Naive thymus-derived CD8-positive, alpha-beta T cell (primary cell): ENCODE data around the gene CD300H. TPM values are rescaled to one million over a fixed set of nuclear protein-coding genes. Genes with fewer than 3 reads are reported as not detected.

Experiments used
- polyA plus RNA-seq, 3 donors: library from polyadenylated mRNA; unstranded; fragments of 300-500 nt; fragmentation: Illumina TruSeq; gene quantifications; one replicate each; pipeline ENCODE4 v1.2.3, GENCODE V29; 2021
- total RNA-seq, 8 experiments: library from RNA in 2 of 8; stranded (reverse) in 2 of 8; gene quantifications; one replicate each; pipeline ENCODE4 v1.2.3 and lab custom pipeline; 2021 to 2026

The CD300H gene
- total and polyA plus RNA-seq, 5 experiments from 2014 or later: not detected

Other genes with a start within 250 kb of the CD300H start
- gene KIF19, start 241.3 kb downstream of the CD300H start, total RNA-seq: not detected
- gene KIF19, start 241.3 kb downstream of the CD300H start, polyA plus RNA-seq: 1 to 10 TPM in 1 of 3 donors, not detected in 2; 1.1 TPM
- gene BTBD17, start 205.6 kb downstream of the CD300H start, total RNA-seq: not detected
- not detected for gene BTBD17, start 205.6 kb downstream of the CD300H start, polyA plus RNA-seq
- not detected for gene GPR142, start 200.0 kb downstream of the CD300H start, total RNA-seq
- under 1 TPM in 1 of 3 donors, not detected in 2; 0.10 TPM for gene GPR142, start 200.0 kb downstream of the CD300H start, polyA plus RNA-seq
- not detected for gene GPRC5C, start 135.4 kb downstream of the CD300H start, total RNA-seq
- gene GPRC5C, start 135.4 kb downstream of the CD300H start, polyA plus RNA-seq: under 1 TPM in 1 of 3 donors, not detected in 2; 0.09 TPM
- gene CD300A, start 100.9 kb downstream of the CD300H start, total RNA-seq: 1 to 10 TPM; 5.9 to 6.3 TPM
- gene CD300A, start 100.9 kb downstream of the CD300H start, polyA plus RNA-seq: 10 to 100 TPM; 10.0 to 37.6 (median 14.1) TPM
- not detected for gene CD300LB, start 36.0 kb downstream of the CD300H start, total RNA-seq
- under 1 TPM in 1 of 3 donors, not detected in 2; 0.22 TPM for gene CD300LB, start 36.0 kb downstream of the CD300H start, polyA plus RNA-seq
- gene CD300C, start 21.4 kb downstream of the CD300H start, total RNA-seq: not detected
- under 1 TPM in 1 of 3 donors, not detected in 2; 0.11 TPM for gene CD300C, start 21.4 kb downstream of the CD300H start, polyA plus RNA-seq
- gene CD300LD, start 24.8 kb upstream of the CD300H start, total RNA-seq: not detected
- not detected for gene CD300LD, start 24.8 kb upstream of the CD300H start, polyA plus RNA-seq
- not detected for gene CD300E, start 56.2 kb upstream of the CD300H start, total RNA-seq
- gene CD300E, start 56.2 kb upstream of the CD300H start, polyA plus RNA-seq: under 1 TPM in 1 of 3 donors, not detected in 2; 0.06 TPM
- gene CD300LF, start 145.4 kb upstream of the CD300H start, total RNA-seq: under 1 TPM in 1 of 2 experiments, not detected in 1; 0.36 TPM
- not detected for gene CD300LF, start 145.4 kb upstream of the CD300H start, polyA plus RNA-seq
- gene RAB37, start 169.7 kb upstream of the CD300H start, total RNA-seq: 10 to 100 TPM; 34.0 to 35.9 TPM
- gene RAB37, start 169.7 kb upstream of the CD300H start, polyA plus RNA-seq: 100 to 1,000 TPM in 1 of 3 donors, 10 to 100 TPM in 2; 55.3 to 108 (median 76.0) TPM
- gene NHERF1, start 181.1 kb upstream of the CD300H start, total RNA-seq: 100 to 1,000 TPM; 158 to 164 TPM
- gene NHERF1, start 181.1 kb upstream of the CD300H start, polyA plus RNA-seq: 100 to 1,000 TPM; 277 to 351 (median 324) TPM
- gene NAT9, start 208.8 kb upstream of the CD300H start, total RNA-seq: 10 to 100 TPM; 66.5 to 71.5 TPM
- gene NAT9, start 208.8 kb upstream of the CD300H start, polyA plus RNA-seq: 10 to 100 TPM in 2 of 3 donors, 1 to 10 TPM in 1; 9.8 to 28.3 (median 20.2) TPM